HG03432 (cell line): Measurements from ENCODE around the gene RNFT2.

Experiments used
- ATAC-seq: cut with Tn5 transposase; IDR thresholded peaks from one replicate; pipeline ENCODE4 v1.9.1; 2021; ENCODE audit warnings: mild to moderate bottlenecking, moderate library complexity; ENCODE audit not compliant: unreplicated experiment

Gene RNFT2

GRCh38 chr12:116737774-116738657, at the start of gene RNFT2, which contains the start of gene SPRING1:
Gene RNFT2 (plus strand): TSS chr12:116738315. CDS start chr12:116740498, 2,183 bp downstream.
Gene SPRING1 (minus strand): TSS chr12:116738069. CDS start chr12:116737900, 169 bp downstream.
- peak; percentile 99 for ATAC-seq

- no peak for ATAC-seq
Measured at GRCh38 chr12:116689521-116689920, 48.6 kb upstream of the RNFT2 start.

GRCh38 chr12:116689979-116690744, 48.0 kb upstream of the RNFT2 start:
- ATAC-seq: no peak

GRCh38 chr12:116691205-116691604, 46.9 kb upstream of the RNFT2 start:
- ATAC-seq: no peak

GRCh38 chr12:116691636-116692035, 46.5 kb upstream of the RNFT2 start:
- ATAC-seq: no peak

GRCh38 chr12:116692605-116693004, 45.5 kb upstream of the RNFT2 start:
- no peak for ATAC-seq

- no peak for ATAC-seq
Measured at GRCh38 chr12:116693286-116694227, 44.6 kb upstream of the RNFT2 start.

- ATAC-seq: no peak
Measured at GRCh38 chr12:116694653-116695463, 43.3 kb upstream of the RNFT2 start.

- no peak for ATAC-seq
Measured at GRCh38 chr12:116695464-116695725, 42.7 kb upstream of the RNFT2 start.

- ATAC-seq: no peak
Measured at GRCh38 chr12:116697305-116697704, 40.8 kb upstream of the RNFT2 start.

GRCh38 chr12:116697716-116698115, 40.4 kb upstream of the RNFT2 start:
- ATAC-seq: no peak

- no peak for ATAC-seq
Measured at GRCh38 chr12:116698116-116698515, 40.0 kb upstream of the RNFT2 start.

- ATAC-seq: no peak
Measured at GRCh38 chr12:116698554-116699075, 39.5 kb upstream of the RNFT2 start.

- no peak for ATAC-seq
Measured at GRCh38 chr12:116700066-116700465, 38.0 kb upstream of the RNFT2 start.

- no peak for ATAC-seq
Measured at GRCh38 chr12:116701432-116701831, 36.7 kb upstream of the RNFT2 start.

- no peak for ATAC-seq
Measured at GRCh38 chr12:116703214-116703795, 34.8 kb upstream of the RNFT2 start.

- ATAC-seq: no peak
Measured at GRCh38 chr12:116707751-116708150, 30.4 kb upstream of the RNFT2 start.

GRCh38 chr12:116708826-116709756, 29.0 kb upstream of the RNFT2 start:
- no peak for ATAC-seq
